Left renal cortex interstitium (tissue), 4 donors: ENCODE results near the gene CLDN19. TPM values are rescaled to one million over a fixed set of nuclear protein-coding genes. Genes with fewer than 3 reads are reported as not detected.
"Not testable (repeated sequence)": the region's sequence is repeated elsewhere in the genome, so short reads cannot be mapped to it uniquely, and the experiment has no call there.

ENCODE experiments used
- DNase-seq, 4 donors: peaks; one replicate each; pipeline ENCODE4 v3.0.0-alpha.2; 2013; ENCODE audit warnings: low read depth in 4 of 4, low spot score in 2 of 4, missing footprints in 1 of 4
- polyA plus RNA-seq, 4 donors: library from polyadenylated mRNA; unstranded; fragments of 120-200 nt; gene quantifications; one replicate each; pipeline ENCODE4 v1.2.1, GENCODE V29; 2013; ENCODE audit not compliant: insufficient read length in 4 of 4

Gene CLDN19
- polyA plus RNA-seq, 4 donors = 86.6 to 121 (median 92.5) TPM

GRCh38 chr1:42714441-42714840 is 25.6 kb downstream of the CLDN19 start:
- DNase-seq = not testable (repeated sequence)

GRCh38 chr1:42713293-42713692 is 26.7 kb downstream of the CLDN19 start:
- DNase-seq = no peak

GRCh38 chr1:42712808-42713207 is 27.2 kb downstream of the CLDN19 start:
- not testable (repeated sequence) for DNase-seq

GRCh38 chr1:42703888-42704464 is 36.1 kb downstream of the CLDN19 start:
- DNase-seq = no peak

GRCh38 chr1:42700006-42700405 is 40.0 kb downstream of the CLDN19 start:
- no peak for DNase-seq

- no peak for DNase-seq
Observed at GRCh38 chr1:42698081-42698813, 41.8 kb downstream of the CLDN19 start.

GRCh38 chr1:42692911-42693310 is 47.1 kb downstream of the CLDN19 start:
- no peak for DNase-seq

GRCh38 chr1:42692461-42692860 is 47.6 kb downstream of the CLDN19 start:
- no peak for DNase-seq

- no peak for DNase-seq
Observed at GRCh38 chr1:42691157-42691498, 48.9 kb downstream of the CLDN19 start.

- no peak for DNase-seq
Observed at GRCh38 chr1:42690477-42691156, 49.4 kb downstream of the CLDN19 start.

GRCh38 chr1:42689912-42690311 is 50.1 kb downstream of the CLDN19 start:
- DNase-seq = no peak

GRCh38 chr1:42686418-42686817 is 53.6 kb downstream of the CLDN19 start:
- DNase-seq = no peak

- no peak for DNase-seq
Observed at GRCh38 chr1:42684139-42684538, 55.9 kb downstream of the CLDN19 start.

Other genes starting within 250 kb of the CLDN19 start
- 10 to 100 TPM; 57.4 to 59.5 (median 58.1) TPM for gene PPIH, start 81.8 kb downstream of the CLDN19 start, polyA plus RNA-seq
- gene YBX1, start 57.8 kb downstream of the CLDN19 start, polyA plus RNA-seq = 100 to 1,000 TPM; 607 to 710 (median 647) TPM
- gene P3H1, start 26.8 kb upstream of the CLDN19 start, polyA plus RNA-seq = 10 to 100 TPM; 71.4 to 76.1 (median 71.6) TPM
- gene C1orf50, start 27.0 kb upstream of the CLDN19 start, polyA plus RNA-seq = 10 to 100 TPM in 3 of 4 donors, 1 to 10 TPM in 1; 8.4 to 15.2 (median 12.6) TPM
- 1 to 10 TPM in 2 of 4 donors, under 1 TPM in 2; 0.78 to 1.6 (median 0.97) TPM for gene TMEM269, start 44.8 kb upstream of the CLDN19 start, polyA plus RNA-seq
- 10 to 100 TPM; 18.0 to 23.7 (median 22.3) TPM for gene ERMAP, start 76.9 kb upstream of the CLDN19 start, polyA plus RNA-seq
- 10 to 100 TPM; 55.8 to 80.3 (median 62.3) TPM for gene SVBP, start 77.2 kb upstream of the CLDN19 start, polyA plus RNA-seq
- gene ZNF691, start 106.4 kb upstream of the CLDN19 start, polyA plus RNA-seq = 10 to 100 TPM; 18.2 to 23.6 (median 19.3) TPM
- 10 to 100 TPM; 37.3 to 41.2 (median 38.9) TPM for gene SLC2A1, start 218.6 kb upstream of the CLDN19 start, polyA plus RNA-seq